GM12878 (cell line): ENCODE data around the gene ABCC1. TPM values are rescaled to one million over a fixed set of nuclear protein-coding genes. Genes with fewer than 3 reads are reported as not detected.

ENCODE experiments used
- ATAC-seq: fragments of 200-7000 bp; cut with Tn5 transposase; 3 replicates; pipeline ENCODE4 v1.9.1; 2020; ENCODE audit warnings: mild to moderate bottlenecking, moderate library complexity
- BruUV-seq: library from RNA; stranded (reverse); fragments of 400-500 nt; replicated peaks from 2 replicates; lab custom pipeline; 2021; lab: Mats Ljungman, UMichigan
- CTCF ChIA-PET: fragments of 300-600 bp; sonication (Branson Sonifier 250); formaldehyde crosslinking; extraction: SDS; loops from one replicate; lab custom pipeline; 2021; ENCODE audit warnings: inconsistent platforms; lab: Yijun Ruan, JAX
- POLR2A ChIA-PET: fragments of 350-600 bp; formaldehyde crosslinking; extraction: SDS; loops from one replicate; lab custom pipeline; 2021; ENCODE audit warnings: inconsistent platforms; lab: Charles Lee
- RAD21 ChIA-PET: fragments of 300-600 bp; sonication (Branson Sonifier 250); formaldehyde crosslinking; loops from one replicate; lab custom pipeline; 2023; ENCODE audit warnings: antibody characterized with exemption; ENCODE audit not compliant: unreplicated experiment; lab: Charles Lee
- SMC1A ChIA-PET: fragments of 300-600 bp; sonication (Branson Sonifier 250); formaldehyde crosslinking; loops from one replicate; lab custom pipeline; 2023; ENCODE audit not compliant: unreplicated experiment, uncharacterized antibody; lab: Charles Lee
- DNase-seq: peaks from one replicate; pipeline ENCODE4 v3.0.0-alpha.2; 2011; ENCODE audit warnings: low read depth, low spot score
- FAIRE-seq: peaks from 3 replicates; lab custom pipeline; 2011; peaks lifted over from hg19 to GRCh38; lab: Jason Lieb, UNC
- H2AFZ ChIP-seq: 2 replicates; pipeline ENCODE4 v1.6.0; 2011; ENCODE audit warnings: low read depth, low read length, control low read depth; ENCODE audit not compliant: control insufficient read depth
- H3K27ac ChIP-seq: 2 replicates; pipeline ENCODE4 v1.5.1; 2011; ENCODE audit warnings: control low read depth; ENCODE audit not compliant: control insufficient read depth, insufficient read depth
- H3K27me3 ChIP-seq, 2 experiments: replicated peaks in 1 of 2; 2 replicates each; pipeline versions ENCODE4 v1.6.0 to v1.6.1; 2011; ENCODE audit warnings: low read length in 1 of 2; ENCODE audit not compliant: control insufficient read depth in 2 of 2, insufficient read depth in 2 of 2
- H3K36me3 ChIP-seq, 2 experiments: 2 replicates each; pipeline ENCODE4 v1.5.1; 2011; ENCODE audit warnings: low read length in 1 of 2; ENCODE audit not compliant: control insufficient read depth in 2 of 2, insufficient read depth in 2 of 2
- H3K4me1 ChIP-seq: 2 replicates; pipeline ENCODE4 v1.6.1; 2011; ENCODE audit warnings: mild to moderate bottlenecking, low read length, moderate library complexity, mixed read lengths; ENCODE audit not compliant: control insufficient read depth, insufficient read depth
- H3K4me2 ChIP-seq: 2 replicates; pipeline ENCODE4 v1.6.0; 2011; ENCODE audit warnings: control low read depth; ENCODE audit not compliant: control insufficient read depth, insufficient read depth
- H3K4me3 ChIP-seq: fragments of 200-600 bp; sonication (generic); 2 replicates; pipeline ENCODE4 v1.5.1; 2016
- H3K79me2 ChIP-seq: 2 replicates; pipeline ENCODE4 v1.6.0; 2011; ENCODE audit warnings: low read length; ENCODE audit not compliant: control insufficient read depth, insufficient read depth
- H3K9ac ChIP-seq: 2 replicates; pipeline ENCODE4 v1.8.0; 2011; ENCODE audit warnings: low read length, control low read depth, mixed read lengths; ENCODE audit not compliant: control insufficient read depth, insufficient read depth
- H3K9me3 ChIP-seq: replicated peaks from 3 replicates; pipeline ENCODE4 v1.5.1; 2011; ENCODE audit warnings: mild to moderate bottlenecking, low read length; ENCODE audit not compliant: control insufficient read depth, insufficient read depth
- H4K20me1 ChIP-seq: 2 replicates; pipeline ENCODE4 v1.6.0; 2011; ENCODE audit not compliant: control insufficient read depth, insufficient read depth
- CEBPB ChIP-seq, 2 experiments: fragments of 150-350 bp in 1 of 2; IDR thresholded peaks; 2 replicates each; pipeline ENCODE4 v1.6.1; 2012 to 2014; ENCODE audit warnings: low read depth in 2 of 2, low read length in 2 of 2, borderline replicate concordance in 1 of 2, inconsistent platforms in 1 of 2
- KAT2A ChIP-seq: conservative IDR thresholded peaks from 2 replicates; pipeline ENCODE4 v1.6.1; 2011; ENCODE audit warnings: low read depth, low read length; ENCODE audit not compliant: control insufficient read depth
- KDM1A ChIP-seq: fragments of 200-600 bp; sonication (generic); IDR thresholded peaks from 2 replicates; pipeline ENCODE4 v1.6.1; 2016; ENCODE audit warnings: borderline replicate concordance
- PAX5 ChIP-seq: IDR thresholded peaks from 2 replicates; pipeline ENCODE4 v1.6.1; 2011; ENCODE audit warnings: low read depth, low read length, borderline replicate concordance
- RB1 ChIP-seq: fragments of 450-650 bp; formaldehyde crosslinking; IDR thresholded peaks from 2 replicates; pipeline ENCODE4 v1.6.1; 2017; ENCODE audit warnings: mild to moderate bottlenecking, borderline replicate concordance
- SMAD5 ChIP-seq: IDR thresholded peaks from 2 replicates; pipeline ENCODE4 v1.6.1; 2016; ENCODE audit warnings: antibody characterized with exemption, low read depth
- TCF3 ChIP-seq: IDR thresholded peaks from 2 replicates; pipeline ENCODE4 v1.6.1; 2012; ENCODE audit warnings: low read depth, mild to moderate bottlenecking, low read length, borderline replicate concordance; ENCODE audit not compliant: insufficient read depth
- ZNF274 ChIP-seq: IDR thresholded peaks from one replicate; pipeline ENCODE4 v1.8.0; 2011; ENCODE audit not compliant: insufficient read length, insufficient read depth
- ZNF384 ChIP-seq: IDR thresholded peaks from 2 replicates; pipeline ENCODE4 v1.6.1; 2012; ENCODE audit warnings: low read depth, mild to moderate bottlenecking, low read length, improper control_type of control experiment, borderline replicate concordance
- WGBS: methylation state at CpG from one replicate; pipeline ENCODE4 v1.1.6; 2016; ENCODE audit warnings: low lambda C conversion rate; ENCODE audit not compliant: insufficient replicate concordance, insufficient coverage; ENCODE audit errors: missing lambda C conversion rate; 5-methylcytosine and 5-hydroxymethylcytosine counted together
- in situ Hi-C: fragments of 300-500 bp; cut with MboI; formaldehyde crosslinking; loops from 9 replicates; pipeline ENCODE4 v1.14.3; 2018; ENCODE audit warnings: mixed read lengths
- intact Hi-C: fragments of 100-400 bp; cut with micrococcal nuclease; formaldehyde crosslinking; loops from one replicate; pipeline ENCODE4 v1.14.2; 2022; ENCODE audit not compliant: unreplicated experiment
- polyA plus RNA-seq, 11 experiments: library from polyadenylated mRNA; depleted of rRNA in 4 of 11; unstranded in 6 of 11; stranded (reverse) in 5 of 11; fragments of >200 nt; fragmentation: Nextera tagmentation in 4 of 11; fragmentation: Illumina TruSeq in 1 of 11; extraction: Ambion mirVana in 4 of 11; extraction: Trizol in 1 of 11; gene quantifications; 1 replicate in 1 of 11; 2 replicates in 10 of 11; pipeline versions ENCODE4 v1.2.1 to v1.2.3, GENCODE V29; 2011 to 2016; ENCODE audit warnings: inconsistent platforms in 2 of 11, missing spikeins in 2 of 11, low read depth in 1 of 11
- total RNA-seq, 4 experiments: library from RNA; depleted of rRNA in 3 of 4; stranded (reverse); fragments of >200 nt in 3 of 4; fragmentation: Illumina TruSeq in 1 of 4; extraction: Trizol in 1 of 4; gene quantifications; 2 replicates each; pipeline versions ENCODE4 v1.2.1 to v1.2.3, GENCODE V29; 2013 to 2021
- TF ChIP-seq, protein P1 (sequence below): IDR thresholded peaks from 2 replicates; pipeline ENCODE4 v1.6.1; 2012; ENCODE audit warnings: low read depth, low read length, improper control_type of control experiment

ABCC1 gene
- total and polyA plus RNA-seq, 10 of the 15 experiments (the other 5 are each of a cell fraction or from before 2014, with no cell fraction given): 3.2 to 44.6 (median 14.5) TPM

DNA sequence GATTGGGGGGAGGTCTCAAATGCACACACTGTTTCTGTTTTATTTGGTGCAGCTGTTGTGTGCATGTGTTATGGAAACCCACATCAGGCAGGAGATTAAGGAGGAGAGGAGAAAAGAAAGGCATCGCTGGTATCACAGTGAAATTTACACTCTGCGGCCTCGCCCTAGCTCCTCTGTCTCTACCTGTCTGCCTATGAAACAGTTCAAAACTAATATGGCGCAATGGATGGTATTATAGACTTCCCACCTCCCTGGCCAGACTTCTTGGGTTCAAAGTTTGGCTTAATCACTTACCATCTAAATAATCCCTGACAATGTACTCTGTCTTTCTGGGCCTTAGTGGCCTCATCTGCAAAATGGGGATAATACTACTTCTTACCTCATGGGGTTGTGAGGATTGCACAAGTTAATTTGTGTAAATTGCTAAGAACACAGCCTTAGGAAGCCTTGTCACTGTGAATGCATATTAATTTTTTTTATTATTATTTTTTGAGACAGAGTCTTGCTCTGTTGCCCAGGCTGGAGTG, 1.4 kb upstream of the ABCC1 start:
- SMC1A ChIA-PET: interaction anchor here (1.1 to 2.1 kb wide), 5 partner anchors 11 to 78 kb away, joined by 3 to 10 read pairs (median 4); partner anchors contain the start of gene CEP20
- intact Hi-C loops: loop anchor here (5.0 kb wide), 1 partner anchor 61 kb away; the partner anchor contains the start of gene CEP20
- BruUV-seq: no TSS peak

More for the DNA sequence above, 1.4 kb upstream of the ABCC1 start:
- ChIA-PET RAD21 (interaction anchor here (0.6 to 1.3 kb wide), 5 partner anchors 60 to 127 kb away, joined by 3 to 6 read pairs (median 4); partner anchors contain the start of gene CEP20), POLR2A (interaction anchor here (0.7 to 1.3 kb wide), 5 partner anchors 8 to 141 kb away, joined by 3 to 5 read pairs (median 4); partner anchors contain the start of gene CEP20), CTCF (interaction anchor here (1.4 kb wide), 1 partner anchor 77 kb away, joined by 4 read pairs; no protein-coding TSS in a partner anchor)
- H3K9ac ChIP-seq: no peak overlapping the region
- peaks cover 37% of the 10 kb centered on the region for H3K79me2 ChIP-seq
- no peaks in the 10 kb centered on the region for H3K9me3 ChIP-seq
- ATAC-seq (no peak), FAIRE-seq (no peak), DNase-seq (no peak)
- H3K4me3 ChIP-seq: no peak overlapping the region
- no peaks in the 10 kb centered on the region for H4K20me1 ChIP-seq
- no peaks in the 10 kb centered on the region for H3K27me3 ChIP-seq
- WGBS: 100% methylated on average over 4 of the region's 4 CpGs
- no peaks in the 10 kb centered on the region for H3K36me3 ChIP-seq
- in situ Hi-C loops: no loop called here
- H2AFZ ChIP-seq: no peak overlapping the region
- no peak overlapping the region for H3K4me2 ChIP-seq
- peaks cover 13% of the 10 kb centered on the region for H3K4me1 ChIP-seq
- no peak overlapping the region for H3K27ac ChIP-seq
- TF ChIP-seq KAT2A (no peak), ZNF274 (no peak), PAX5 (no peak), ZNF384 (no peak), CEBPB (IDR thresholded peaks at IDR 0.05; ENCODE audit: borderline replicate concordance in 1 of 2, low read depth in 2 of 2, low read length in 2 of 2) (no peak), TCF3 (no peak), KDM1A (no peak), RB1 (no peak), SMAD5 (no peak)
- TF ChIP-seq, protein P1, sequence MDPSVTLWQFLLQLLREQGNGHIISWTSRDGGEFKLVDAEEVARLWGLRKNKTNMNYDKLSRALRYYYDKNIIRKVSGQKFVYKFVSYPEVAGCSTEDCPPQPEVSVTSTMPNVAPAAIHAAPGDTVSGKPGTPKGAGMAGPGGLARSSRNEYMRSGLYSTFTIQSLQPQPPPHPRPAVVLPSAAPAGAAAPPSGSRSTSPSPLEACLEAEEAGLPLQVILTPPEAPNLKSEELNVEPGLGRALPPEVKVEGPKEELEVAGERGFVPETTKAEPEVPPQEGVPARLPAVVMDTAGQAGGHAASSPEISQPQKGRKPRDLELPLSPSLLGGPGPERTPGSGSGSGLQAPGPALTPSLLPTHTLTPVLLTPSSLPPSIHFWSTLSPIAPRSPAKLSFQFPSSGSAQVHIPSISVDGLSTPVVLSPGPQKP: no peak
